GM13976 (cell line): ENCODE data around the gene RASGRF2.

Source experiments
- DNase-seq: peaks from one replicate; pipeline ENCODE4 v3.0.0; 2012; ENCODE audit warnings: low spot score
- CTCF ChIP-seq: IDR thresholded peaks from 2 replicates; pipeline ENCODE4 v1.5.1; 2012; ENCODE audit warnings: borderline replicate concordance, mild to moderate bottlenecking; ENCODE audit not compliant: insufficient read depth; ENCODE audit errors: extremely low read depth, missing control alignments, control extremely low read depth
- in situ Hi-C: fragments of 300-500 bp; cut with MboI; formaldehyde crosslinking; loops from one replicate; pipeline ENCODE4 v1.12.0; 2022; ENCODE audit warnings: low sequenced_read_pairs, mixed read lengths, inconsistent platforms; ENCODE audit not compliant: unreplicated experiment

Gene RASGRF2

GRCh38 chr5:80959768-80960442, at the start of gene RASGRF2:
RASGRF2 (plus strand) TSS chr5:80960363; CDS start chr5:80960739, 376 bp downstream.
- in situ Hi-C loops, result no loop called here
- peak; percentile 33 for DNase-seq
- TF ChIP-seq CTCF, result no peak

- in situ Hi-C loops, result no loop called here
- no peak for DNase-seq
Observed at GRCh38 chr5:80912479-80912878, 47.7 kb upstream of the RASGRF2 start.

GRCh38 chr5:80915716-80916115, 44.4 kb upstream of the RASGRF2 start:
- in situ Hi-C loops, result no loop called here
- no peak for TF ChIP-seq CTCF
- no peak for DNase-seq

More at GRCh38 chr5:80912479-80912878, 47.7 kb upstream of the RASGRF2 start:
- TF ChIP-seq CTCF, result no peak

GRCh38 chr5:80916676-80917075, 43.5 kb upstream of the RASGRF2 start:
- no peak for DNase-seq
- no peak for TF ChIP-seq CTCF
- in situ Hi-C loops, result no loop called here

GRCh38 chr5:80917631-80918030, 42.5 kb upstream of the RASGRF2 start:
- no peak for DNase-seq

GRCh38 chr5:80919678-80920196, 40.4 kb upstream of the RASGRF2 start:
- DNase-seq, result no peak
- no peak for TF ChIP-seq CTCF
- in situ Hi-C loops, result no loop called here

More at GRCh38 chr5:80917631-80918030, 42.5 kb upstream of the RASGRF2 start:
- in situ Hi-C loops, result no loop called here
- no peak for TF ChIP-seq CTCF
